K562 (cell line): Measurements from ENCODE around the gene MYO1D. TPM values are rescaled to one million over a fixed set of nuclear protein-coding genes. Genes with fewer than 3 reads are reported as not detected.

ENCODE experiments used
- ATAC-seq: fragments of 200-7000 bp; cut with Tn5 transposase; 3 replicates; pipeline ENCODE4 v1.9.1; 2020; ENCODE audit warnings: moderate library complexity
- BruUV-seq: library from RNA; stranded (reverse); fragments of 400-500 nt; replicated peaks from 2 replicates; lab custom pipeline; 2021; lab: Mats Ljungman, UMichigan
- CTCF ChIA-PET: fragments of 300-600 bp; formaldehyde crosslinking; extraction: SDS; loops from one replicate; lab custom pipeline; 2021; ENCODE audit warnings: low intra/inter-chr PET ratio; lab: Yijun Ruan, JAX
- POLR2A ChIA-PET: fragments of 300-600, 350-650 bp; sonication (Branson Sonifier 250); formaldehyde crosslinking; extraction: SDS; loops from one replicate; lab custom pipeline; 2021; ENCODE audit warnings: antibody characterized with exemption, inconsistent platforms; lab: Yijun Ruan, JAX
- DNase-seq, 4 experiments: peaks; one replicate each; pipeline versions ENCODE4 v3.0.0 to v3.0.0-alpha.2; 2011 to 2018; ENCODE audit warnings: low spot score in 3 of 4, mixed read lengths in 3 of 4; ENCODE audit errors: extremely low read depth in 1 of 4
- FAIRE-seq: peaks from 2 replicates; lab custom pipeline; 2011; peaks lifted over from hg19 to GRCh38; lab: Jason Lieb, UNC
- H2AFZ ChIP-seq: 2 replicates; pipeline ENCODE4 v1.6.0; 2011; ENCODE audit warnings: low read depth, low read length, control low read depth, inconsistent platforms
- H3K27ac ChIP-seq: fragments of 200-600 bp; 3 replicates; pipeline ENCODE4 v1.8.0; 2011; ENCODE audit warnings: low read depth, mild to moderate bottlenecking, control low read depth, inconsistent platforms, low read length, moderate library complexity, mixed read lengths; ENCODE audit errors: extremely low read depth
- H3K27me3 ChIP-seq, 2 experiments: fragments of 300-600 bp in 1 of 2; 2 replicates in 1 of 2; 3 replicates in 1 of 2; pipeline versions ENCODE4 v1.6.0 to v1.8.0; 2011; ENCODE audit warnings: inconsistent platforms in 2 of 2, low read length in 2 of 2, mild to moderate bottlenecking in 1 of 2, mixed read lengths in 1 of 2, moderate library complexity in 1 of 2; ENCODE audit not compliant: control insufficient read depth in 2 of 2, insufficient read depth in 2 of 2
- H3K36me3 ChIP-seq: fragments of 300-600 bp; 3 replicates; pipeline ENCODE4 v1.8.0; 2011; ENCODE audit warnings: mild to moderate bottlenecking, low read length, inconsistent platforms; ENCODE audit not compliant: control insufficient read depth, insufficient read depth
- H3K4me1 ChIP-seq, 2 experiments: fragments of 200-600 bp in 1 of 2; replicated peaks in 1 of 2; 2 replicates in 1 of 2; 3 replicates in 1 of 2; pipeline versions ENCODE4 v1.5.1 to v1.8.0; 2011; ENCODE audit warnings: inconsistent platforms in 2 of 2, low read length in 2 of 2, mild to moderate bottlenecking in 1 of 2, mixed read lengths in 1 of 2, moderate library complexity in 1 of 2; ENCODE audit not compliant: control insufficient read depth in 2 of 2, insufficient read depth in 2 of 2
- H3K4me2 ChIP-seq: 2 replicates; pipeline ENCODE4 v1.6.1; 2011; ENCODE audit warnings: low read length, control low read depth, inconsistent platforms, mixed read lengths; ENCODE audit not compliant: insufficient read depth
- H3K4me3 ChIP-seq: fragments of 200-600 bp; sonication (generic), shearing (Covaris generic); 2 replicates; pipeline ENCODE4 v1.5.1; 2016; ENCODE audit warnings: control low read depth, inconsistent platforms
- H3K79me2 ChIP-seq: fragments of 200-600 bp; 3 replicates; pipeline ENCODE4 v1.8.0; 2011; ENCODE audit warnings: low read length, inconsistent platforms; ENCODE audit not compliant: control insufficient read depth, insufficient read depth
- H3K9ac ChIP-seq, 2 experiments: 2 replicates each; pipeline versions ENCODE4 v1.6.0 to v1.6.1; 2011; ENCODE audit warnings: low read depth in 2 of 2, low read length in 2 of 2, control low read depth in 1 of 2, inconsistent platforms in 1 of 2, mild to moderate bottlenecking in 1 of 2, mixed read lengths in 1 of 2; ENCODE audit not compliant: insufficient read depth in 1 of 2
- H3K9me1 ChIP-seq: one replicate; pipeline ENCODE4 v1.6.0; 2011; ENCODE audit warnings: inconsistent platforms, mild to moderate bottlenecking, low read length, moderate library complexity; ENCODE audit not compliant: control insufficient read depth, insufficient read depth
- H3K9me3 ChIP-seq: replicated peaks from 2 replicates; pipeline ENCODE4 v1.5.1; 2011; ENCODE audit warnings: low read depth, low read length, inconsistent platforms; ENCODE audit not compliant: control insufficient read depth, insufficient read depth
- H4K20me1 ChIP-seq: replicated peaks from 2 replicates; pipeline ENCODE4 v1.6.1; 2011; ENCODE audit warnings: low read length, inconsistent platforms, mixed read lengths; ENCODE audit not compliant: control insufficient read depth, insufficient read depth
- ARNT ChIP-seq, 2 experiments: fragments of 450-650 bp; IDR thresholded peaks; 2 replicates each; pipeline ENCODE4 v1.6.1; 2016; ENCODE audit warnings: mild to moderate bottlenecking in 1 of 2
- COPS2 ChIP-seq: fragments of 450-650 bp; conservative IDR thresholded peaks from 2 replicates; pipeline ENCODE4 v1.6.1; 2016; ENCODE audit warnings: mild to moderate bottlenecking, moderate library complexity
- MCM7 ChIP-seq, 2 experiments: fragments of 450-650 bp; IDR thresholded peaks; 2 replicates each; pipeline ENCODE4 v1.6.1; 2016 to 2018
- NCOA1 ChIP-seq: fragments of 450-650 bp; IDR thresholded peaks from 2 replicates; pipeline ENCODE4 v1.6.1; 2016; ENCODE audit warnings: low read depth
- YY1 ChIP-seq, 3 experiments: IDR thresholded peaks; 2 replicates each; pipeline ENCODE4 v1.6.1; 2011; ENCODE audit warnings: low read length in 2 of 3, mild to moderate bottlenecking in 2 of 3, moderate library complexity in 2 of 3, borderline replicate concordance in 1 of 3, control low read depth in 1 of 3, low read depth in 1 of 3; ENCODE audit not compliant: insufficient read depth in 3 of 3, insufficient replicate concordance in 2 of 3, control insufficient read depth in 1 of 3, insufficient read length in 1 of 3; ENCODE audit errors: extremely low read depth in 1 of 3
- ZNF311 ChIP-seq: fragments of 250-450 bp; sonication (Bioruptor Pico); IDR thresholded peaks from 2 replicates; pipeline ENCODE4 v1.4.0; 2020; ENCODE audit warnings: mild to moderate bottlenecking, moderate library complexity
- ZNF347 ChIP-seq: fragments of 450-650 bp; formaldehyde crosslinking; IDR thresholded peaks from 2 replicates; pipeline ENCODE4 v1.4.0; 2020; ENCODE audit warnings: low read depth, mild to moderate bottlenecking, moderate library complexity
- ZNF79 ChIP-seq: fragments of 250-450 bp; sonication (Bioruptor Pico); IDR thresholded peaks from 2 replicates; pipeline ENCODE4 v1.4.0; 2020; ENCODE audit warnings: low read depth, mild to moderate bottlenecking, moderate library complexity
- in situ Hi-C: fragments of 300-500 bp; cut with MboI; formaldehyde crosslinking; loops from 4 replicates; pipeline ENCODE4 v1.15.0; 2018; ENCODE audit warnings: inconsistent platforms, mixed read lengths
- intact Hi-C: fragments of 100-400 bp; cut with micrococcal nuclease; formaldehyde crosslinking; loops from 2 replicates; pipeline ENCODE4 v1.14.2; 2022
- polyA plus RNA-seq, 8 experiments: library from polyadenylated mRNA; depleted of rRNA in 4 of 8; stranded (reverse) in 5 of 8; unstranded in 3 of 8; fragments of >200 nt; fragmentation: Nextera tagmentation in 2 of 8; fragmentation: Illumina TruSeq in 1 of 8; extraction: Ambion mirVana in 2 of 8; extraction: Trizol in 1 of 8; gene quantifications; 2 replicates each; pipeline versions ENCODE4 v1.2.1 to v1.2.3, GENCODE V29; 2011 to 2014; ENCODE audit warnings: inconsistent platforms in 1 of 8, missing spikeins in 1 of 8
- total RNA-seq, 7 experiments: library from RNA; depleted of rRNA in 6 of 7; stranded (reverse); fragments of >200 nt in 6 of 7; fragmentation: Illumina TruSeq in 2 of 7; extraction: Trizol in 2 of 7; gene quantifications; 2 replicates each; pipeline versions ENCODE4 v1.2.1 to v1.2.3, GENCODE V29; 2011 to 2021; ENCODE audit warnings: low replicate concordance in 1 of 7
- TF ChIP-seq, protein P1 (sequence below): sonication (generic); formaldehyde crosslinking; IDR thresholded peaks from 2 replicates; pipeline ENCODE4 v1.8.0; 2022; ENCODE audit warnings: mild to moderate bottlenecking, missing genetic modification reagents
- TF ChIP-seq, protein P2 (sequence below): IDR thresholded peaks from 2 replicates; pipeline ENCODE4 v1.6.1; 2016; ENCODE audit warnings: missing genetic modification characterization, missing compliant biosample characterization
- TF ChIP-seq, protein P3 (sequence below): IDR thresholded peaks from 2 replicates; pipeline ENCODE4 v1.6.1; 2012; ENCODE audit warnings: low read depth, low read length, improper control_type of control experiment, borderline replicate concordance
- TF ChIP-seq, protein P4 (sequence below), 2 experiments: IDR thresholded peaks; 2 replicates each; pipeline ENCODE4 v1.6.1; 2012; ENCODE audit warnings: improper control_type of control experiment in 2 of 2, low read depth in 2 of 2, low read length in 2 of 2, borderline replicate concordance in 1 of 2
- TF ChIP-seq, protein P5 (sequence below): sonication (generic); formaldehyde crosslinking; IDR thresholded peaks from 2 replicates; pipeline ENCODE4 v1.8.1; 2023; ENCODE audit warnings: mild to moderate bottlenecking, missing genetic modification reagents

MYO1D gene
- total and polyA plus RNA-seq, 9 of the 15 experiments (the other 6 are each of a cell fraction or from before 2014, with no cell fraction given), result 2.1 to 71.2 (median 45.4) TPM

DNA sequence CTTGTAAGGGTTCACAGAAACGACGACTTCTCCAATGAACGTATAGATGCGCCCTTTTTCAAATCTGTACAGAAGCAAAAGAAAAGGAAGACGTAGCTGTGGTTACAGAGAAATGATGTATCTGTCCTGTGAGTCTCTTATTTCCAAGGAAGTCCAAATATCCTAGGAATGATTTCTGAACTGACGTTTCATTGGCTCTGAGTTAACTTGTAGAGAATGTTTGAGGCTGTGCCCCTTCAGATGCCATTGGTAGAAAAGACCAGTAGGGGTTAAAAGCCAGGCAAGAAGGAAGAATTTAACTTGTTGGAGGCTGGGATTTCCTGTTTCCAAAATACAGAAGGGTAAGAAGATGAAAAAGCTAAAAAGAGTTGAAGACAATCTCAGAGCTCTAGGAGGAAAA is 96.2 kb downstream of the MYO1D start (continued):
- TF ChIP-seq, protein P1, sequence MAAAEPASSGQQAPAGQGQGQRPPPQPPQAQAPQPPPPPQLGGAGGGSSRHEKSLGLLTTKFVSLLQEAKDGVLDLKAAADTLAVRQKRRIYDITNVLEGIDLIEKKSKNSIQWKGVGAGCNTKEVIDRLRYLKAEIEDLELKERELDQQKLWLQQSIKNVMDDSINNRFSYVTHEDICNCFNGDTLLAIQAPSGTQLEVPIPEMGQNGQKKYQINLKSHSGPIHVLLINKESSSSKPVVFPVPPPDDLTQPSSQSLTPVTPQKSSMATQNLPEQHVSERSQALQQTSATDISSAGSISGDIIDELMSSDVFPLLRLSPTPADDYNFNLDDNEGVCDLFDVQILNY (CRISPR knock-in tag), result no peak
- TF ChIP-seq, protein P2, sequence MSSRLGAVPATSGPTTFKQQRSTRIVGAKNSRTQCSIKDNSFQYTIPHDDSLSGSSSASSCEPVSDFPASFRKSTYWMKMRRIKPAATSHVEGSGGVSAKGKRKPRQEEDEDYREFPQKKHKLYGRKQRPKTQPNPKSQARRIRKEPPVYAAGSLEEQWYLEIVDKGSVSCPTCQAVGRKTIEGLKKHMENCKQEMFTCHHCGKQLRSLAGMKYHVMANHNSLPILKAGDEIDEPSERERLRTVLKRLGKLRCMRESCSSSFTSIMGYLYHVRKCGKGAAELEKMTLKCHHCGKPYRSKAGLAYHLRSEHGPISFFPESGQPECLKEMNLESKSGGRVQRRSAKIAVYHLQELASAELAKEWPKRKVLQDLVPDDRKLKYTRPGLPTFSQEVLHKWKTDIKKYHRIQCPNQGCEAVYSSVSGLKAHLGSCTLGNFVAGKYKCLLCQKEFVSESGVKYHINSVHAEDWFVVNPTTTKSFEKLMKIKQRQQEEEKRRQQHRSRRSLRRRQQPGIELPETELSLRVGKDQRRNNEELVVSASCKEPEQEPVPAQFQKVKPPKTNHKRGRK (tag), result no peak
- TF ChIP-seq ZNF311 (CRISPR knock-in tag), result no peak
- TF ChIP-seq, protein P3, sequence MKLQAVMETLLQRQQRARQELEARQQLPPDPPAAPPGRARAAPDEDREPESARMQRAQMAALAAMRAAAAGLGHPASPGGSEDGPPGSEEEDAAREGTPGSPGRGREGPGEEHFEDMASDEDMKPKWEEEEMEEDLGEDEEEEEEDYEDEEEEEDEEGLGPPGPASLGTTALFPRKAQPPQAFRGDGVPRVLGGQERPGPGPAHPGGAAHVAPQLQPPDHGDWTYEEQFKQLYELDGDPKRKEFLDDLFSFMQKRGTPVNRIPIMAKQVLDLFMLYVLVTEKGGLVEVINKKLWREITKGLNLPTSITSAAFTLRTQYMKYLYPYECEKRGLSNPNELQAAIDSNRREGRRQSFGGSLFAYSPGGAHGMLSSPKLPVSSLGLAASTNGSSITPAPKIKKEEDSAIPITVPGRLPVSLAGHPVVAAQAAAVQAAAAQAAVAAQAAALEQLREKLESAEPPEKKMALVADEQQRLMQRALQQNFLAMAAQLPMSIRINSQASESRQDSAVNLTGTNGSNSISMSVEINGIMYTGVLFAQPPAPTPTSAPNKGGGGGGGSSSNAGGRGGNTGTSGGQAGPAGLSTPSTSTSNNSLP, result no peak

DNA sequence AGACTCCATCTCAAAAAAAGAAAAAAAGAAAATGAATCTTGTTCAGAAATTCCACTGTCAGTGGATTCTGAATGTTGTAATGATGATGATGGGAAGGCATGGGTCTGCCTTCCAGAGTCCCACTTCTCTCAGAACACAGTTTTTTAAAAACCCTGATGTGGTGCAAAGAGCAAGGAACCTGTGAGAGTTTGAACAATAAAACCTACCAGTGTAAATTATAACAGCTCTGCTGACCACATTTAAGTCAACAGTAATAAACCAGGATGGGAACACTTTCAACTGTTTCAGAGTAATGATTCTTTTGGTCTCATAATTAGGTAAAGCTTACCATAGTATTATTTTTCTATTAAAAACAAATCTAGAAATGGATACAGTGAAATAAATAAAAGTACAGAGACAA is 99.0 kb downstream of the MYO1D start:
- Histone ChIP-seq H3K27me3 (no peaks in the 10 kb centered on the region), H3K4me3 (no peak overlapping the region), H3K36me3 (peaks cover 26% of the 10 kb centered on the region; the same call in 2 of the 3 replicates), H3K9me1 (no peaks in the 10 kb centered on the region), H4K20me1 (no peaks in the 10 kb centered on the region), H3K27ac (no peak overlapping the region), H2AFZ (no peak overlapping the region), H3K79me2 (0 out of 3 replicates have a peak, but pooled peaks cover 6% of the 10 kb centered on the region), H3K4me2 (no peak overlapping the region), H3K9me3 (no peaks in the 10 kb centered on the region), H3K9ac (no peak overlapping the region), H3K4me1 (no peaks in the 10 kb centered on the region)
- FAIRE-seq (no peak), ATAC-seq (no peak), DNase-seq (no peak)
- ChIA-PET POLR2A (interaction anchor here (0.6 to 0.8 kb wide), 2 partner anchors 15 to 322 kb away, joined by 3 to 4 read pairs; no protein-coding TSS in a partner anchor), CTCF (no interaction called here)
- in situ Hi-C loops, result no loop called here
- intact Hi-C loops, result no loop called here
- BruUV-seq, result no TSS peak
- TF ChIP-seq COPS2, result no peak
- TF ChIP-seq ARNT (IDR thresholded peaks at IDR 0.05), result no peak
- TF ChIP-seq MCM7 (IDR thresholded peaks at IDR 0.05), result no peak
- TF ChIP-seq, protein P4, sequence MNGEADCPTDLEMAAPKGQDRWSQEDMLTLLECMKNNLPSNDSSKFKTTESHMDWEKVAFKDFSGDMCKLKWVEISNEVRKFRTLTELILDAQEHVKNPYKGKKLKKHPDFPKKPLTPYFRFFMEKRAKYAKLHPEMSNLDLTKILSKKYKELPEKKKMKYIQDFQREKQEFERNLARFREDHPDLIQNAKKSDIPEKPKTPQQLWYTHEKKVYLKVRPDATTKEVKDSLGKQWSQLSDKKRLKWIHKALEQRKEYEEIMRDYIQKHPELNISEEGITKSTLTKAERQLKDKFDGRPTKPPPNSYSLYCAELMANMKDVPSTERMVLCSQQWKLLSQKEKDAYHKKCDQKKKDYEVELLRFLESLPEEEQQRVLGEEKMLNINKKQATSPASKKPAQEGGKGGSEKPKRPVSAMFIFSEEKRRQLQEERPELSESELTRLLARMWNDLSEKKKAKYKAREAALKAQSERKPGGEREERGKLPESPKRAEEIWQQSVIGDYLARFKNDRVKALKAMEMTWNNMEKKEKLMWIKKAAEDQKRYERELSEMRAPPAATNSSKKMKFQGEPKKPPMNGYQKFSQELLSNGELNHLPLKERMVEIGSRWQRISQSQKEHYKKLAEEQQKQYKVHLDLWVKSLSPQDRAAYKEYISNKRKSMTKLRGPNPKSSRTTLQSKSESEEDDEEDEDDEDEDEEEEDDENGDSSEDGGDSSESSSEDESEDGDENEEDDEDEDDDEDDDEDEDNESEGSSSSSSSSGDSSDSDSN (IDR thresholded peaks at IDR 0.05; ENCODE audit: borderline replicate concordance in 1 of 2, low read depth in 2 of 2, low read length in 2 of 2), result no peak
- no peak for TF ChIP-seq NCOA1
- TF ChIP-seq YY1 (IDR thresholded peaks at IDR 0.05; ENCODE audit: borderline replicate concordance in 1 of 3, control insufficient read depth in 1 of 3, extremely low read depth in 1 of 3, insufficient read depth in 3 of 3, insufficient read length in 1 of 3, insufficient replicate concordance in 2 of 3, low read depth in 1 of 3, low read length in 2 of 3), result no peak
- TF ChIP-seq ZNF79 (CRISPR knock-in tag), result no peak
- TF ChIP-seq, protein P5, sequence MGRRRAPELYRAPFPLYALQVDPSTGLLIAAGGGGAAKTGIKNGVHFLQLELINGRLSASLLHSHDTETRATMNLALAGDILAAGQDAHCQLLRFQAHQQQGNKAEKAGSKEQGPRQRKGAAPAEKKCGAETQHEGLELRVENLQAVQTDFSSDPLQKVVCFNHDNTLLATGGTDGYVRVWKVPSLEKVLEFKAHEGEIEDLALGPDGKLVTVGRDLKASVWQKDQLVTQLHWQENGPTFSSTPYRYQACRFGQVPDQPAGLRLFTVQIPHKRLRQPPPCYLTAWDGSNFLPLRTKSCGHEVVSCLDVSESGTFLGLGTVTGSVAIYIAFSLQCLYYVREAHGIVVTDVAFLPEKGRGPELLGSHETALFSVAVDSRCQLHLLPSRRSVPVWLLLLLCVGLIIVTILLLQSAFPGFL (CRISPR knock-in tag), result no peak
- TF ChIP-seq ZNF347, result no peak
